Loucy (cell line): ENCODE results near the gene OR14A16.

ENCODE experiments used
- EZH2phosphoT487 ChIP-seq: fragments of 200-600 bp; IDR thresholded peaks from 2 replicates; pipeline ENCODE4 v1.6.1; 2018; ENCODE audit warnings: antibody characterized with exemption, mild to moderate bottlenecking, moderate library complexity, borderline replicate concordance
- TF ChIP-seq, protein P1 (sequence below): fragments of 200-600 bp; sonication (generic); conservative IDR thresholded peaks from 2 replicates; pipeline ENCODE4 v1.5.1; 2014; ENCODE audit warnings: mild to moderate bottlenecking, antibody characterized with exemption, low read length

DNA sequence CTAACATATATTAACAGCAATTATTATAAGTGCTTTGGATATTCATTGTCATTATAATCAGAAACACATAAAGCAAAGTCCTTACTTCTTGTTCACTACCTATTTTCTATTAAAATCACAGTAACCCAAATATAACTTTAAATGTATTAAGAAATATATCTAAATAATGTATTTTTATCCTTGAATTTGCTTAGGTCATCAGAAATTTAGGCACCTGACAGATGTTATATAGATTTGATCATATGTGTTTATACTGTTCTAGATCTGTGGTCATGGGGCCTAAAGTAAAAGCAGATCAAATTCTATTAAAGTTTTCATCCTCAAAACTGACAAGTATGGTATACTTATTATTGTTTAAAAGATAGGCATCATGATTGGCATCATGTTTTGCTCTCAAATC, 54.3 kb downstream of the OR14A16 start:
- TF ChIP-seq, protein P1, sequence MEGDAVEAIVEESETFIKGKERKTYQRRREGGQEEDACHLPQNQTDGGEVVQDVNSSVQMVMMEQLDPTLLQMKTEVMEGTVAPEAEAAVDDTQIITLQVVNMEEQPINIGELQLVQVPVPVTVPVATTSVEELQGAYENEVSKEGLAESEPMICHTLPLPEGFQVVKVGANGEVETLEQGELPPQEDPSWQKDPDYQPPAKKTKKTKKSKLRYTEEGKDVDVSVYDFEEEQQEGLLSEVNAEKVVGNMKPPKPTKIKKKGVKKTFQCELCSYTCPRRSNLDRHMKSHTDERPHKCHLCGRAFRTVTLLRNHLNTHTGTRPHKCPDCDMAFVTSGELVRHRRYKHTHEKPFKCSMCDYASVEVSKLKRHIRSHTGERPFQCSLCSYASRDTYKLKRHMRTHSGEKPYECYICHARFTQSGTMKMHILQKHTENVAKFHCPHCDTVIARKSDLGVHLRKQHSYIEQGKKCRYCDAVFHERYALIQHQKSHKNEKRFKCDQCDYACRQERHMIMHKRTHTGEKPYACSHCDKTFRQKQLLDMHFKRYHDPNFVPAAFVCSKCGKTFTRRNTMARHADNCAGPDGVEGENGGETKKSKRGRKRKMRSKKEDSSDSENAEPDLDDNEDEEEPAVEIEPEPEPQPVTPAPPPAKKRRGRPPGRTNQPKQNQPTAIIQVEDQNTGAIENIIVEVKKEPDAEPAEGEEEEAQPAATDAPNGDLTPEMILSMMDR, result no peak
- no peak for TF ChIP-seq EZH2phosphoT487
